Pancreas (tissue), 10 donors: ENCODE data around the gene CD58. TPM values are rescaled to one million over a fixed set of nuclear protein-coding genes. Genes with fewer than 3 reads are reported as not detected.

ENCODE experiments used
- ATAC-seq, 4 donors: fragments of 200-7000 bp; cut with Tn5 transposase; one replicate each; pipeline versions ENCODE4 v1.8.0 to v1.9.1; 2020; ENCODE audit warnings: mild to moderate bottlenecking in 4 of 4, moderate library complexity in 4 of 4
- DNase-seq, 6 donors: peaks; one replicate each; pipeline ENCODE4 v3.0.0-alpha.2; 2020
- FAIRE-seq: peaks from 2 replicates; lab custom pipeline; 2012; peaks lifted over from hg19 to GRCh38; lab: Jason Lieb, UNC
- H3K27ac ChIP-seq, 4 donors: fragments of 200-600 bp; sonication (generic); 1 replicate in 3 of 4; 2 replicates in 1 of 4; pipeline versions ENCODE4 v1.5.0 to v1.8.0; 2020
- H3K27me3 ChIP-seq, 4 donors: fragments of 200-600 bp; one replicate each; pipeline ENCODE4 v1.8.0; 2021
- H3K36me3 ChIP-seq, 3 donors: fragments of 200-600 bp; sonication (generic) in 1 of 3; one replicate each; pipeline versions ENCODE4 v1.5.0 to v1.8.0; 2020 to 2021
- H3K4me1 ChIP-seq, 3 donors: fragments of 200-600 bp; one replicate each; pipeline ENCODE4 v1.8.0; 2021
- H3K4me3 ChIP-seq, 4 donors: fragments of 200-600 bp; sonication (generic) in 2 of 4; one replicate each; pipeline versions ENCODE4 v1.5.0 to v1.8.0; 2020 to 2021
- H3K9me3 ChIP-seq, 4 donors: fragments of 200-600 bp; one replicate each; pipeline ENCODE4 v1.8.0; 2021
- CTCF ChIP-seq, 4 donors: fragments of 200-600 bp; sonication (generic) in 3 of 4; IDR thresholded peaks; one replicate each; pipeline versions ENCODE4 v1.5.0 to v1.8.0; 2021; ENCODE audit warnings: antibody characterized with exemption in 4 of 4
- WGBS, 2 donors: extraction: QIAGEN DNeasy Blood & Tissue Kit; methylation state at CpG; one replicate each; pipeline ENCODE4 v1.1.7; 2013; 5-methylcytosine and 5-hydroxymethylcytosine counted together
- intact Hi-C, 3 donors: fragments of 100-400 bp; cut with DNase I; formaldehyde crosslinking; loops; one replicate each; pipeline versions ENCODE4 v1.11.1 to v1.14.2; 2022
- polyA plus RNA-seq, 2 donors: library from polyadenylated mRNA; stranded (reverse); fragments of 200-250 nt; gene quantifications; one replicate each; pipeline ENCODE4 v1.2.3, GENCODE V29; 2013
- total RNA-seq, 6 donors: library from RNA; stranded (reverse); fragmentation: NEBNext Ultra II Directional in 4 of 6; extraction: Animal tissue kit (Norgen Biotek cat#: 25700) in 4 of 6; gene quantifications; one replicate each; pipeline versions ENCODE4 v1.2.1 to v1.2.4, GENCODE V29; 2021 to 2023
- donor health status: healthy with polysubstance abuse.
- donor health status: DM: no; HTN: no; CAD: no; lungs with moderate emphysema.
- donor health status: DM: no; HTN: no; CAD: no.
- donor health status: control.
- donor health status: control.
- donor health status: Bipolar disorder and iron deficiency.
- donor health status: DM: yes; HTN: yes; CAD: no.
- donor health status: DM: no; HTN: no; CAD: no.
- donor health status: DM: no; HTN: no; CAD: no.
- donor health status: DM: yes; HTN: yes; CAD: no.

CD58 gene
- total and polyA plus RNA-seq, 8 donors, result 1.7 to 9.1 (median 4.0) TPM

- no peaks in the 10 kb centered on the region for H3K9me3 ChIP-seq
- no peaks in the 10 kb centered on the region for H3K36me3 ChIP-seq
- 6 to 11% methylated on average over 3 of the region's 3 CpGs for WGBS, 2 donors
- intact Hi-C loops, result loop anchor here in 2 of 3 donors (10.0 kb wide), 1 partner anchor 63 kb away; no protein-coding TSS in a partner anchor
- ATAC-seq (peak; percentile 41 to 65 (median 54)), FAIRE-seq (no peak), DNase-seq (peak in 3 of 6 donors; percentile 60 to 64 (median 62))
- H3K27me3 ChIP-seq, result no peaks in the 10 kb centered on the region
- H3K4me3 ChIP-seq, result no peak overlapping the region
- peak in 1 of 4 donors; percentile 17 for TF ChIP-seq CTCF (IDR thresholded peaks at IDR 0.05)
- H3K27ac ChIP-seq, result peak overlapping the region; percentile 74 to 92 (median 79)
- peaks cover 23 to 39% (median 31%) of the 10 kb centered on the region in 3 donors for H3K4me1 ChIP-seq
Observed at GRCh38 chr1:116477429-116477828, 93.4 kb downstream of the CD58 start.

- no peaks in the 10 kb centered on the region for H3K36me3 ChIP-seq
- H3K27ac ChIP-seq, result peak overlapping the region; percentile 74 to 92 (median 79)
- 34 to 47% methylated on average over 3 of the region's 3 CpGs for WGBS, 2 donors
- no peak for FAIRE-seq
- H3K9me3 ChIP-seq, result no peaks in the 10 kb centered on the region
- H3K4me3 ChIP-seq, result no peak overlapping the region
- no peak for DNase-seq
- intact Hi-C loops, result loop anchor here in 2 of 3 donors (10.0 kb wide), 1 partner anchor 62 kb away; no protein-coding TSS in a partner anchor
- H3K27me3 ChIP-seq, result no peaks in the 10 kb centered on the region
- ATAC-seq, result peak in 3 of 4 donors; percentile 32 to 66 (median 56)
- peaks cover 23 to 39% (median 31%) of the 10 kb centered on the region in 3 donors for H3K4me1 ChIP-seq
- no peak for TF ChIP-seq CTCF (IDR thresholded peaks at IDR 0.05)
Observed at GRCh38 chr1:116476321-116476720, 94.5 kb downstream of the CD58 start.

- peak overlapping the region; percentile 74 to 92 (median 79) for H3K27ac ChIP-seq
- WGBS, 2 donors, result 79 to 82% methylated on average over 7 of the region's 7 CpGs
Observed at GRCh38 chr1:116475850-116476218, 95.0 kb downstream of the CD58 start.

GRCh38 chr1:116474921-116475849 is 95.6 kb downstream of the CD58 start:
- Histone ChIP-seq H3K4me3 (no peak overlapping the region), H3K27ac (peak overlapping the region; percentile 74 to 92 (median 79)), H3K36me3 (no peaks in the 10 kb centered on the region), H3K27me3 (no peaks in the 10 kb centered on the region), H3K9me3 (no peaks in the 10 kb centered on the region), H3K4me1 (peaks cover 23 to 39% (median 31%) of the 10 kb centered on the region in 3 donors)
- ATAC-seq, result peak; percentile 51 to 80 (median 68)
- intact Hi-C loops, result loop anchor here in 2 of 3 donors (10.0 kb wide), 1 partner anchor 60 kb away; no protein-coding TSS in a partner anchor
- peak in 4 of 6 donors; percentile 47 to 73 (median 60) for DNase-seq
- FAIRE-seq, result no peak
- WGBS, 2 donors, result 28 to 30% methylated on average over 14 of the region's 14 CpGs
- no peak for TF ChIP-seq CTCF (IDR thresholded peaks at IDR 0.05)

More at GRCh38 chr1:116475850-116476218, 95.0 kb downstream of the CD58 start:
- no peak for TF ChIP-seq CTCF (IDR thresholded peaks at IDR 0.05)
- FAIRE-seq (no peak), DNase-seq (no peak), ATAC-seq (no peak)
- H3K4me1 ChIP-seq, result peaks cover 23 to 39% (median 31%) of the 10 kb centered on the region in 3 donors
- no peaks in the 10 kb centered on the region for H3K27me3 ChIP-seq
- no peak overlapping the region for H3K4me3 ChIP-seq
- no peaks in the 10 kb centered on the region for H3K9me3 ChIP-seq
- intact Hi-C loops, result loop anchor here in 2 of 3 donors (10.0 kb wide), 1 partner anchor 61 kb away; no protein-coding TSS in a partner anchor
- no peaks in the 10 kb centered on the region for H3K36me3 ChIP-seq
